VCaP (cell line): Measurements from ENCODE around the gene CENPO.

Source experiments
- H3K27ac ChIP-seq: fragments of 450-650 bp; 2 replicates; pipeline ENCODE4 v1.5.1; 2017
- TF ChIP-seq, protein P1 (sequence below): fragments of 450-650 bp; conservative IDR thresholded peaks from 2 replicates; pipeline ENCODE4 v1.5.1; 2017; ENCODE audit warnings: mild to moderate bottlenecking, moderate library complexity

The CENPO gene

GRCh38 chr2:24830351-24830750, 37.1 kb downstream of the CENPO start:
- TF ChIP-seq, protein P1, sequence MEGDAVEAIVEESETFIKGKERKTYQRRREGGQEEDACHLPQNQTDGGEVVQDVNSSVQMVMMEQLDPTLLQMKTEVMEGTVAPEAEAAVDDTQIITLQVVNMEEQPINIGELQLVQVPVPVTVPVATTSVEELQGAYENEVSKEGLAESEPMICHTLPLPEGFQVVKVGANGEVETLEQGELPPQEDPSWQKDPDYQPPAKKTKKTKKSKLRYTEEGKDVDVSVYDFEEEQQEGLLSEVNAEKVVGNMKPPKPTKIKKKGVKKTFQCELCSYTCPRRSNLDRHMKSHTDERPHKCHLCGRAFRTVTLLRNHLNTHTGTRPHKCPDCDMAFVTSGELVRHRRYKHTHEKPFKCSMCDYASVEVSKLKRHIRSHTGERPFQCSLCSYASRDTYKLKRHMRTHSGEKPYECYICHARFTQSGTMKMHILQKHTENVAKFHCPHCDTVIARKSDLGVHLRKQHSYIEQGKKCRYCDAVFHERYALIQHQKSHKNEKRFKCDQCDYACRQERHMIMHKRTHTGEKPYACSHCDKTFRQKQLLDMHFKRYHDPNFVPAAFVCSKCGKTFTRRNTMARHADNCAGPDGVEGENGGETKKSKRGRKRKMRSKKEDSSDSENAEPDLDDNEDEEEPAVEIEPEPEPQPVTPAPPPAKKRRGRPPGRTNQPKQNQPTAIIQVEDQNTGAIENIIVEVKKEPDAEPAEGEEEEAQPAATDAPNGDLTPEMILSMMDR: peak; percentile 19; the same call in 1 of the 2 replicates
- H3K27ac ChIP-seq: no peak overlapping the region

DNA sequence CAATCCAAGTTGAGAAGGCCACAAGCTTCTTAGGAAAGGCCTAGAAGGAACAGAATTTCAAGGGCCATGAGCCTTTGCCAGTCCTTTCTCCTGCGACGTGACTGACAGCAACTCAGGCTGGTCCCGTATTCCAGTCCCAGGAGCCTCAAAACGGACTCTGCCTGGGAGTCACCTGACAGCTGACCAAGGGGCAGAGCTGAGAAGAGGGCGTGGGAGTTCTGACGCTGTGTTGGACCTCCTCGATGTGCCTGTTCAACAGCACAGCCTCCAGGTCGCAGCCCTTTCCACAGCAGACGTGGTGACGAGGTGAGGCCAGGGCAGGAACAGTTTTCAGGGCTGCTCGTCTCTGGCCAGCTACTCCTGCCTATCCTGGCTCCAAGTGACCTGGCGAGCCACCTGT, 37.6 kb downstream of the CENPO start:
- TF ChIP-seq, protein P1: no peak
- H3K27ac ChIP-seq: no peak overlapping the region

DNA sequence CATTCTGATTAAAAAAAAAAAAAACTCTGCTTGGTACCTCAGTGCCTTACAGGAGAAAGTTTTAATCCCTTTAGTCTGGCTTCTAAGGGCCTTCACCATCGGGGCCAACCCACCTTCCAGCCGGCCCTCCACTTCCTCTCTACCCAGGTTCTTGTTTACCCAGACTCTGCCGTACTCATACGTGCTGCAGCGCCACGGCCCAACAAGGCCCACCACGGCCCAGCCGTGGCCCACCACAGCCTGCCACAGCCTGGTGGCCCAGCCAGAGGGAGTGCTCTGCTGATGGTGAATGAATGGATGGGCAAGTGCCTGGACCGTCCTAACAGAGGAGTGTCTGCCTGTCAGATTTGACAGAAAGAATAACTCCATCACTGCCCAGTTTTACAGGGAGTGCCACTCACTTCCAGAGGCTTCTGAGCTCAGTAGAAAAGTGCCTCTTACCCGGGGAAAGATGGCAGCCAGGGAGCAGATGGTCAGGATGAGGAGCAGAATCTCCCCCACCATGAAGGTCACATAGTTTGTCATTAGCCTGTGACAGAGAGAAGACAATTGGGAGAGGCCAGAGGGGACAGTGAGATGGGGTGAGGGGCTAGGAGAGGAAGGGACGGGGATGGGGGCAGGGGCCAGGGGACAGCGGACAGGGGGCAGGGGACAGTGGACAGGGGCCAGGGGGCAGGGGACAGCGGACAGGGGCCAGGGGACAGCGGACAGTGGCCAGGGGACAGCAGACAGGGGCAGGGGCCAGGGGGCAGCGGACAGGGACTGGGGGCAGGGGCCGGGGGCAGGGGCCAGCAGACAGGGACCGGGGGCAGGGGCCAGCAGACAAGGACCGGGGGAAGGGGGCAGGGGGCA, 38.2 kb downstream of the CENPO start:
- TF ChIP-seq, protein P1: no peak
- H3K27ac ChIP-seq: no peak overlapping the region

- TF ChIP-seq, protein P1: no peak
- H3K27ac ChIP-seq: no peak overlapping the region
Observed at GRCh38 chr2:24832073-24832461, 38.8 kb downstream of the CENPO start.

- TF ChIP-seq, protein P1: no peak
- H3K27ac ChIP-seq: no peak overlapping the region
Observed at GRCh38 chr2:24832521-24832920, 39.3 kb downstream of the CENPO start.

- TF ChIP-seq, protein P1: no peak
- no peak overlapping the region for H3K27ac ChIP-seq
Observed at GRCh38 chr2:24832931-24833701, 39.9 kb downstream of the CENPO start.
